Measurements from ENCODE around the gene SYNGAP1. TPM values are rescaled to one million over a fixed set of nuclear protein-coding genes. Genes with fewer than 3 reads are reported as not detected.

The SYNGAP1 gene
- total and polyA plus RNA-seq, 3 donors from 2014 or later: 29.4 to 43.9 (median 31.5) TPM

GRCh38 chr6:33446356-33446755 lies 26.5 kb downstream of the SYNGAP1 start:
- no peak overlapping the region for H3K4me3 ChIP-seq
- H3K27ac ChIP-seq: no peak overlapping the region
- DNase-seq: no peak
- intact Hi-C loops (cut with DNase I; ENCODE audit: low total_unique reads): no loop called here
- no peak for TF ChIP-seq CTCF (IDR thresholded peaks at IDR 0.05)
- TF ChIP-seq POLR2A (IDR thresholded peaks at IDR 0.05): no peak
- no peaks in the 10 kb centered on the region for H3K27me3 ChIP-seq
- no peaks in the 10 kb centered on the region for H3K36me3 ChIP-seq (ENCODE audit: low read depth, missing control alignments)
- no peaks in the 10 kb centered on the region for H3K9me3 ChIP-seq
- WGBS, 2 donors: 87 to 89% methylated on average over 10 of the region's 10 CpGs
- no peaks in the 10 kb centered on the region for H3K4me1 ChIP-seq

- H3K4me3 ChIP-seq: no peak overlapping the region
- H3K27ac ChIP-seq: no peak overlapping the region
- intact Hi-C loops (cut with DNase I; ENCODE audit: low total_unique reads): no loop called here
- peaks cover 14% of the 10 kb centered on the region for H3K4me1 ChIP-seq
- H3K9me3 ChIP-seq: no peaks in the 10 kb centered on the region
- DNase-seq: no peak
- H3K27me3 ChIP-seq: no peaks in the 10 kb centered on the region
- WGBS, 2 donors: 68 to 77% methylated on average over 3 of the region's 3 CpGs
- no peak for TF ChIP-seq POLR2A (IDR thresholded peaks at IDR 0.05)
- no peak for TF ChIP-seq CTCF (IDR thresholded peaks at IDR 0.05)
- no peaks in the 10 kb centered on the region for H3K36me3 ChIP-seq (ENCODE audit: low read depth, missing control alignments)
These were observed 30.6 kb downstream of the SYNGAP1 start for GRCh38 chr6:33450434-33450833.

- WGBS, 2 donors: 89 to 91% methylated on average over 15 of the region's 15 CpGs
- Histone ChIP-seq H3K4me1 (peaks cover 23% of the 10 kb centered on the region), H3K27ac (no peak overlapping the region), H3K27me3 (no peaks in the 10 kb centered on the region), H3K4me3 (no peak overlapping the region), H3K9me3 (no peaks in the 10 kb centered on the region), H3K36me3 (ENCODE audit: low read depth, missing control alignments) (no peaks in the 10 kb centered on the region)
- intact Hi-C loops (cut with DNase I; ENCODE audit: low total_unique reads): no loop called here
- no peak for DNase-seq
- no peak for TF ChIP-seq POLR2A (IDR thresholded peaks at IDR 0.05)
- no peak for TF ChIP-seq CTCF (IDR thresholded peaks at IDR 0.05)
These were observed 31.7 kb downstream of the SYNGAP1 start for GRCh38 chr6:33451606-33452005.

- Histone ChIP-seq H3K4me3 (no peak overlapping the region), H3K4me1 (peaks cover 31% of the 10 kb centered on the region), H3K36me3 (ENCODE audit: low read depth, missing control alignments) (no peaks in the 10 kb centered on the region), H3K9me3 (no peaks in the 10 kb centered on the region), H3K27ac (no peak overlapping the region), H3K27me3 (no peaks in the 10 kb centered on the region)
- DNase-seq: no peak
- 79 to 90% methylated on average over 3 to 4 of the region's 4 CpGs for WGBS, 2 donors
- TF ChIP-seq POLR2A (IDR thresholded peaks at IDR 0.05) (no peak), CTCF (IDR thresholded peaks at IDR 0.05) (no peak)
- intact Hi-C loops (cut with DNase I; ENCODE audit: low total_unique reads): no loop called here
These were observed 32.6 kb downstream of the SYNGAP1 start for GRCh38 chr6:33452496-33452895.

- peaks cover 33% of the 10 kb centered on the region for H3K4me1 ChIP-seq
- H3K27ac ChIP-seq: peak overlapping the region in 1 of 2 donors; percentile 62
- 1 to 3% methylated on average over 12 of the region's 12 CpGs for WGBS, 2 donors
- intact Hi-C loops (cut with DNase I; ENCODE audit: low total_unique reads): no loop called here
- peak; percentile 15 for DNase-seq
- no peaks in the 10 kb centered on the region for H3K36me3 ChIP-seq (ENCODE audit: low read depth, missing control alignments)
- peak overlapping the region; percentile 62 to 77 for H3K4me3 ChIP-seq
- TF ChIP-seq POLR2A (IDR thresholded peaks at IDR 0.05): no peak
- no peak for TF ChIP-seq CTCF (IDR thresholded peaks at IDR 0.05)
- no peaks in the 10 kb centered on the region for H3K27me3 ChIP-seq
- H3K9me3 ChIP-seq: no peaks in the 10 kb centered on the region
These were observed 33.6 kb downstream of the SYNGAP1 start for GRCh38 chr6:33453393-33454008.
